ENCODE data around the gene LAMTOR2.

LAMTOR2 gene

GRCh38 chr1:156012051-156012817 lies 42.3 kb upstream of the LAMTOR2 start:
- no peaks in the 10 kb centered on the region for H3K9me3 ChIP-seq
- no peak overlapping the region for H3K27ac ChIP-seq
- no peaks in the 10 kb centered on the region for H3K4me1 ChIP-seq (ENCODE audit: control insufficient read depth in 1 of 2, insufficient read depth in 1 of 2, low read depth in 1 of 2, low read length in 1 of 2)
- peaks cover 94% of the 10 kb centered on the region for H3K36me3 ChIP-seq
- TF ChIP-seq, protein P1, sequence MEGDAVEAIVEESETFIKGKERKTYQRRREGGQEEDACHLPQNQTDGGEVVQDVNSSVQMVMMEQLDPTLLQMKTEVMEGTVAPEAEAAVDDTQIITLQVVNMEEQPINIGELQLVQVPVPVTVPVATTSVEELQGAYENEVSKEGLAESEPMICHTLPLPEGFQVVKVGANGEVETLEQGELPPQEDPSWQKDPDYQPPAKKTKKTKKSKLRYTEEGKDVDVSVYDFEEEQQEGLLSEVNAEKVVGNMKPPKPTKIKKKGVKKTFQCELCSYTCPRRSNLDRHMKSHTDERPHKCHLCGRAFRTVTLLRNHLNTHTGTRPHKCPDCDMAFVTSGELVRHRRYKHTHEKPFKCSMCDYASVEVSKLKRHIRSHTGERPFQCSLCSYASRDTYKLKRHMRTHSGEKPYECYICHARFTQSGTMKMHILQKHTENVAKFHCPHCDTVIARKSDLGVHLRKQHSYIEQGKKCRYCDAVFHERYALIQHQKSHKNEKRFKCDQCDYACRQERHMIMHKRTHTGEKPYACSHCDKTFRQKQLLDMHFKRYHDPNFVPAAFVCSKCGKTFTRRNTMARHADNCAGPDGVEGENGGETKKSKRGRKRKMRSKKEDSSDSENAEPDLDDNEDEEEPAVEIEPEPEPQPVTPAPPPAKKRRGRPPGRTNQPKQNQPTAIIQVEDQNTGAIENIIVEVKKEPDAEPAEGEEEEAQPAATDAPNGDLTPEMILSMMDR (IDR thresholded peaks at IDR 0.05): no peak
- no peaks in the 10 kb centered on the region for H3K27me3 ChIP-seq
- no peak overlapping the region for H3K4me3 ChIP-seq (ENCODE audit: low read depth in 1 of 2, low read length in 1 of 2)

- Histone ChIP-seq H3K27ac (no peak overlapping the region), H3K36me3 (peaks cover 91% of the 10 kb centered on the region), H3K27me3 (no peaks in the 10 kb centered on the region), H3K4me3 (ENCODE audit: low read depth in 1 of 2, low read length in 1 of 2) (no peak overlapping the region), H3K9me3 (no peaks in the 10 kb centered on the region), H3K4me1 (ENCODE audit: control insufficient read depth in 1 of 2, insufficient read depth in 1 of 2, low read depth in 1 of 2, low read length in 1 of 2) (peaks cover 11 to 12% of the 10 kb centered on the region in 2 experiments)
- TF ChIP-seq, protein P1 (IDR thresholded peaks at IDR 0.05): no peak
Measured at GRCh38 chr1:156014829-156015228, 39.8 kb upstream of the LAMTOR2 start.

DNA sequence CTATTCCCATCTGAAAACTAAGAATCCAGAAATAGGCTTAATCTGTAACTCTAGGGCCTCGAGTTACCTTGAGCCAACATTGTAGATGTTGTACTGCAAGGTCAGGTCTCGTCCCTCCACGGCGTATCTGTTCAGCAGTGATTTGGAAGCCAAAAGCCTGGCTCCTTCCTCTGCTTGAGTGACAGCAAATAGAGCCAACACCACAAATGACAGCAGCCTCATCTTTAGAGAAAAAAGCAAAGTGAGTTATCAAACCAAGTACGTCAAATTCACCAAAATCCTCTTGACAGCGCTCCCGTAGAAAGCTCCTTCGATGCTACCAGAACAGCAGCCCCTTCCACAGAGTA lies 34.7 kb upstream of the LAMTOR2 start:
- Histone ChIP-seq H3K4me1 (ENCODE audit: control insufficient read depth in 1 of 2, insufficient read depth in 1 of 2, low read depth in 1 of 2, low read length in 1 of 2) (peaks cover 21 to 22% of the 10 kb centered on the region in 2 experiments), H3K27me3 (peaks cover 7% of the 10 kb centered on the region), H3K27ac (peak overlapping the region; percentile 87), H3K9me3 (no peaks in the 10 kb centered on the region), H3K4me3 (ENCODE audit: low read depth in 1 of 2, low read length in 1 of 2) (peak overlapping the region; percentile 73 to 93), H3K36me3 (peaks cover 40% of the 10 kb centered on the region)
- TF ChIP-seq, protein P1 (IDR thresholded peaks at IDR 0.05): no peak

GRCh38 chr1:156020293-156021092 lies 34.1 kb upstream of the LAMTOR2 start, which contains the start of gene SSR2:
SSR2 (minus strand) TSS chr1:156020951; CDS start chr1:156020167, 784 bp downstream.
- H3K36me3 ChIP-seq: peaks cover 37% of the 10 kb centered on the region
- peak within 1 kb of the TSS; percentile 73 to 93 for H3K4me3 ChIP-seq (ENCODE audit: low read depth in 1 of 2, low read length in 1 of 2)
- H3K27ac ChIP-seq: peak within 1 kb of the TSS; percentile 87
- no peaks in the 10 kb centered on the region for H3K9me3 ChIP-seq
- H3K4me1 ChIP-seq (ENCODE audit: control insufficient read depth in 1 of 2, insufficient read depth in 1 of 2, low read depth in 1 of 2, low read length in 1 of 2): peaks cover 21 to 22% of the 10 kb centered on the region in 2 experiments
- TF ChIP-seq, protein P1 (IDR thresholded peaks at IDR 0.05): no peak
- peaks cover 12% of the 10 kb centered on the region for H3K27me3 ChIP-seq

DNA sequence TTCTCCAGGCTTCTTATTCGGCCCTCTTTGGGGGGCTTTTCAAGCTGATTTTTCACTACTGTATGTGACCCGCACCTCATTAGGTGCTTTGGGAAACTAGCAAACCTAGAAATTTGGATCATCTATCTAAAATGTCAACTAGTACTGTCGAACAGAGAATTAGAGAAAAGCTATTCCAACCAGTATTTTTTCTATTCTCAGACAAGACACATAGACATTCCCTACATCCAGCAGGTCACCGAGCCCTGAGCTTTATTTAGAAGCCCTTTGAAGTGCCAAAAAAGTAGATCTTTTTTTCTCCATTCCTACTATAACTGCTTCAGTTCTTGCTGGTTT lies 33.5 kb upstream of the LAMTOR2 start:
- Histone ChIP-seq H3K9me3 (no peaks in the 10 kb centered on the region), H3K36me3 (peaks cover 31% of the 10 kb centered on the region), H3K27ac (peak overlapping the region; percentile 87), H3K27me3 (peaks cover 14% of the 10 kb centered on the region), H3K4me1 (ENCODE audit: control insufficient read depth in 1 of 2, insufficient read depth in 1 of 2, low read depth in 1 of 2, low read length in 1 of 2) (peaks cover 21 to 22% of the 10 kb centered on the region in 2 experiments), H3K4me3 (ENCODE audit: low read depth in 1 of 2, low read length in 1 of 2) (peak overlapping the region; percentile 73 to 93)
- TF ChIP-seq, protein P1 (IDR thresholded peaks at IDR 0.05): no peak

Data from neutrophil (primary cell).